Ascending aorta (tissue), 2 donors: ENCODE results near the gene C19orf67. TPM values are rescaled to one million over a fixed set of nuclear protein-coding genes. Genes with fewer than 3 reads are reported as not detected.

Source experiments
- DNase-seq, 2 donors: peaks; one replicate each; pipeline ENCODE4 v3.0.0-alpha.2; 2019; ENCODE audit warnings: low spot score in 2 of 2
- H3K27ac ChIP-seq, 2 donors: fragments of 200-600 bp; sonication (generic); one replicate each; pipeline ENCODE4 v1.5.1; 2016 to 2017; ENCODE audit warnings: mild to moderate bottlenecking in 1 of 2
- H3K27me3 ChIP-seq: fragments of 200-600 bp; sonication (generic); one replicate; pipeline ENCODE4 v1.5.1; 2017
- H3K36me3 ChIP-seq, 2 donors: fragments of 200-600 bp; sonication (generic); one replicate each; pipeline ENCODE4 v1.5.1; 2016
- H3K4me1 ChIP-seq, 2 donors: fragments of 200-600 bp; sonication (generic); one replicate each; pipeline ENCODE4 v1.5.1; 2016 to 2017; ENCODE audit warnings: mild to moderate bottlenecking in 1 of 2
- H3K4me3 ChIP-seq, 2 donors: fragments of 200-600 bp; sonication (generic); one replicate each; pipeline ENCODE4 v1.5.1; 2016 to 2017; ENCODE audit warnings: mild to moderate bottlenecking in 1 of 2
- H3K9me3 ChIP-seq, 2 donors: fragments of 200-600 bp; sonication (generic); one replicate each; pipeline ENCODE4 v1.5.1; 2016
- CTCF ChIP-seq, 3 experiments: fragments of 200-600 bp in 2 of 3; fragments of 450-650 bp in 1 of 3; sonication (generic) in 2 of 3; IDR thresholded peaks; one replicate each; pipeline ENCODE4 v1.5.1; 2016 to 2019; ENCODE audit warnings: antibody characterized with exemption in 3 of 3, mild to moderate bottlenecking in 1 of 3, moderate library complexity in 1 of 3
- intact Hi-C: fragments of 100-400 bp; cut with DNase I; formaldehyde crosslinking; loops from one replicate; pipeline ENCODE4 v1.15.1; 2023
- total RNA-seq: library from RNA; depleted of rRNA; stranded (reverse); fragments of >200 nt; gene quantifications from one replicate; pipeline ENCODE4 v1.1.0, GENCODE V29; 2016

The C19orf67 gene
- not detected for total RNA-seq

- H3K4me1 ChIP-seq, result peaks cover 7 to 17% of the 10 kb centered on the region in 2 donors
- no peak for TF ChIP-seq CTCF (IDR thresholded peaks at IDR 0.05)
- intact Hi-C loops, result no loop called here
- no peaks in the 10 kb centered on the region for H3K9me3 ChIP-seq
- no peak within 1 kb of the TSS for H3K27ac ChIP-seq
- H3K27me3 ChIP-seq, result no peaks in the 10 kb centered on the region
- H3K36me3 ChIP-seq, result peaks cover 5 to 12% of the 10 kb centered on the region in 2 donors
- no peak within 1 kb of the TSS for H3K4me3 ChIP-seq
- no peak for DNase-seq
These were observed at the start of gene C19orf67 for GRCh38 chr19:14085309-14085995. TSS of gene C19orf67 (minus strand) at chr19:14085783. CDS start at chr19:14085627, 156 bp downstream.

GRCh38 chr19:14135355-14135754 lies 49.8 kb upstream of the C19orf67 start:
- H3K4me1 ChIP-seq, result peaks cover 11 to 21% of the 10 kb centered on the region in 2 donors
- DNase-seq, result no peak
- no peaks in the 10 kb centered on the region for H3K27me3 ChIP-seq
- TF ChIP-seq CTCF (IDR thresholded peaks at IDR 0.05), result no peak
- no peak overlapping the region for H3K27ac ChIP-seq
- no peaks in the 10 kb centered on the region for H3K36me3 ChIP-seq
- no peak overlapping the region for H3K4me3 ChIP-seq
- intact Hi-C loops, result loop anchor here (5.0 kb wide), 2 partner anchors 72 to 337 kb away; partner anchors contain the start of gene ADGRL1
- no peaks in the 10 kb centered on the region for H3K9me3 ChIP-seq

- Histone ChIP-seq H3K9me3 (no peaks in the 10 kb centered on the region), H3K36me3 (no peaks in the 10 kb centered on the region), H3K4me3 (no peak overlapping the region), H3K27me3 (no peaks in the 10 kb centered on the region), H3K27ac (peak overlapping the region in 1 of 2 donors; percentile 13), H3K4me1 (peaks cover 0 to 8% of the 10 kb centered on the region in 2 donors)
- intact Hi-C loops, result no loop called here
- DNase-seq, result no peak
- TF ChIP-seq CTCF (IDR thresholded peaks at IDR 0.05), result no peak
These were observed 42.4 kb upstream of the C19orf67 start for GRCh38 chr19:14127929-14128509.

GRCh38 chr19:14127176-14127575 lies 41.6 kb upstream of the C19orf67 start:
- intact Hi-C loops, result no loop called here
- Histone ChIP-seq H3K27ac (no peak overlapping the region), H3K27me3 (no peaks in the 10 kb centered on the region), H3K36me3 (no peaks in the 10 kb centered on the region), H3K4me1 (peaks cover 0 to 8% of the 10 kb centered on the region in 2 donors), H3K9me3 (no peaks in the 10 kb centered on the region), H3K4me3 (no peak overlapping the region)
- no peak for TF ChIP-seq CTCF (IDR thresholded peaks at IDR 0.05)
- DNase-seq, result no peak

- Histone ChIP-seq H3K9me3 (no peaks in the 10 kb centered on the region), H3K27me3 (no peaks in the 10 kb centered on the region), H3K27ac (no peak overlapping the region), H3K4me3 (no peak overlapping the region), H3K4me1 (peaks cover 8 to 15% of the 10 kb centered on the region in 2 donors), H3K36me3 (no peaks in the 10 kb centered on the region)
- DNase-seq, result no peak
- intact Hi-C loops, result no loop called here
- TF ChIP-seq CTCF (IDR thresholded peaks at IDR 0.05), result no peak
These were observed 37.3 kb upstream of the C19orf67 start for GRCh38 chr19:14122924-14123323.
